Fibroblast of skin of abdomen (primary cell): Measurements from ENCODE around the gene XIRP2.
A peak's percentile ranks its signal among the peaks of the same experiment; 100 is the strongest.
"Not testable (repeated sequence)": the region's sequence is repeated elsewhere in the genome, so short reads cannot be mapped to it uniquely, and the experiment has no call there.

Experiments
- DNase-seq: peaks from one replicate; pipeline ENCODE4 v3.0.0-alpha.2; 2013

Gene XIRP2

GRCh38 chr2:167049659-167050058 lies 161.4 kb downstream of the XIRP2 start:
- DNase-seq: no peak

GRCh38 chr2:167052825-167053224 lies 164.5 kb downstream of the XIRP2 start:
- peak; percentile 14 for DNase-seq

- no peak for DNase-seq
Observed at GRCh38 chr2:167054881-167055280, 166.6 kb downstream of the XIRP2 start.

- no peak for DNase-seq
Observed at GRCh38 chr2:167057446-167057845, 169.2 kb downstream of the XIRP2 start.

GRCh38 chr2:167059173-167059572 lies 170.9 kb downstream of the XIRP2 start:
- DNase-seq: no peak

GRCh38 chr2:167069855-167070254 lies 181.6 kb downstream of the XIRP2 start:
- DNase-seq: no peak

GRCh38 chr2:167075708-167076107 lies 187.4 kb downstream of the XIRP2 start:
- not testable (repeated sequence) for DNase-seq

- not testable (repeated sequence) for DNase-seq
Observed at GRCh38 chr2:167098931-167099330, 210.7 kb downstream of the XIRP2 start.

GRCh38 chr2:167100506-167100905 lies 212.2 kb downstream of the XIRP2 start:
- DNase-seq: no peak

- DNase-seq: no peak
Observed at GRCh38 chr2:167103028-167103756, 214.9 kb downstream of the XIRP2 start.

GRCh38 chr2:167103757-167104133 lies 215.5 kb downstream of the XIRP2 start:
- DNase-seq: no peak

- DNase-seq: no peak
Observed at GRCh38 chr2:167104691-167105090, 216.4 kb downstream of the XIRP2 start.

GRCh38 chr2:167109682-167110081 lies 221.4 kb downstream of the XIRP2 start:
- DNase-seq: not testable (repeated sequence)

- DNase-seq: no peak
Observed at GRCh38 chr2:167110345-167110744, 222.1 kb downstream of the XIRP2 start.

GRCh38 chr2:167114018-167114417 lies 225.7 kb downstream of the XIRP2 start:
- no peak for DNase-seq

GRCh38 chr2:167115541-167115940 lies 227.3 kb downstream of the XIRP2 start:
- no peak for DNase-seq

- no peak for DNase-seq
Observed at GRCh38 chr2:167122389-167122788, 234.1 kb downstream of the XIRP2 start.

- no peak for DNase-seq
Observed at GRCh38 chr2:167126165-167126564, 237.9 kb downstream of the XIRP2 start.

- DNase-seq: peak; percentile 28
Observed at GRCh38 chr2:167127135-167127534, 238.9 kb downstream of the XIRP2 start.

- DNase-seq: no peak
Observed at GRCh38 chr2:167128130-167128529, 239.8 kb downstream of the XIRP2 start.

- DNase-seq: no peak
Observed at GRCh38 chr2:167132066-167132465, 243.8 kb downstream of the XIRP2 start.

- no peak for DNase-seq
Observed at GRCh38 chr2:167132906-167133555, 244.8 kb downstream of the XIRP2 start.

GRCh38 chr2:167133614-167134013 lies 245.3 kb downstream of the XIRP2 start:
- no peak for DNase-seq

- DNase-seq: peak; percentile 55
Observed at GRCh38 chr2:167134381-167135072, 246.2 kb downstream of the XIRP2 start.
